ENCODE data around the gene SLC38A10.

The SLC38A10 gene

DNA sequence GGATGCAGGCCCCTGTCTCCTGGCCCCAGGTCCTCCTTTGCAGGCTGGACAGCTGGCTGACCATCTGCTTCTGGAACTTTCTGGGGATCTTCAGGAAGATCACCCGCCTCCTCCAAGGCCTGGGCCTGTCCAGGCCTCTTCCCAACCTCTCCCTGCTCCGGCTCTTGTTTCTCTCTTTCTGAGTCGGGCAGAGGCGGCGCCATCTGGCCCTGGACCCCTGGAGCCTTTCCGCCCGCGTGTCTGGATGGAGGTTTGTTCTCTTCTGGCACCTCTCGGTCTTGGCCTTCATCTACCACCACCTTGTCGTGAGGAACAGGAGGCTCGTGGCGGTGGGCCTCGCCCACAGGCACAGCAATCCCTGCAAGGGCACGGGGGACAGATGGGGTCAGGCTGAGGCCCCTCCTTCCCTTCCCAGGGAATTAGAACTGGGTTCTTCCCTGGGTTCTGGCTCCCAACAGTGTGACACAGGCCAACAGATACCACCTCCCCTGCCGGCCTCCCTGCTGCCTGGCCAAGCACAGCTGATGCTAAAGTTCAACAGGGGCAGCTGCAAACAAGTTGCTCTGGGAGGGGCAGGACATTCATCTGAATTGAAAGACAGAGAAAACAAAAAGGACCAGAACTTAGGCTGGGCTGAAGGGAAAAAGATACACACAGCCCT is 42.7 kb downstream of the SLC38A10 start:
- DNase-seq (ENCODE audit: low read depth), result no peak

DNA sequence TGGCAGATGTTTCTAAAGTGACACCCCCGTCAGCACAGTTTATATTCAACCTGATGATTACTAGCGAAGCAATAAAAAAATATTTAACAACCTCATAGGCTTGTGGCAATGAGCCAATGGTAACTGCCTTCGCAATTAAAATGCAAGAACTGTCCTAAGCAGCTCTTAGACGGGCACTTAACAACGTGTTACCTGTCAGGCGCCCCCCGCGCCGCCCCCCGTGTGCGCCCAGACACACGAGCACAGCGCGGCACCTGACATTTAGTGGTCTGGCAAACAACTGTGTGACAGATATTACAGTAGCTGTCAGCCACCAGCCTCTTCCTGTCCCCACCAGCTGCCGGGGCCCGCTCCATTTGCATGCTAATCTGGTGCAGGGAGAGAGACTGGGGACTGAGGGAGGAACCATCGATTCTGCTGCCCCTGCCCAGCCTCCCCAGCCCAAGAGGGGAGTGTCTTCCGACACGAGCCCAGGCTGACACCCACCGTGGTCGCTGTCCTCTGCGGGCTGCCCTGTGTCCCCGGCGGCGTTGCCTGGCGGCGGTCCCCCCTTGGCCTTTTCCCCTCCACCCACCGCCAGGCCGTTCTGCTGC is 43.3 kb downstream of the SLC38A10 start:
- no peak for DNase-seq (ENCODE audit: low read depth)

DNA sequence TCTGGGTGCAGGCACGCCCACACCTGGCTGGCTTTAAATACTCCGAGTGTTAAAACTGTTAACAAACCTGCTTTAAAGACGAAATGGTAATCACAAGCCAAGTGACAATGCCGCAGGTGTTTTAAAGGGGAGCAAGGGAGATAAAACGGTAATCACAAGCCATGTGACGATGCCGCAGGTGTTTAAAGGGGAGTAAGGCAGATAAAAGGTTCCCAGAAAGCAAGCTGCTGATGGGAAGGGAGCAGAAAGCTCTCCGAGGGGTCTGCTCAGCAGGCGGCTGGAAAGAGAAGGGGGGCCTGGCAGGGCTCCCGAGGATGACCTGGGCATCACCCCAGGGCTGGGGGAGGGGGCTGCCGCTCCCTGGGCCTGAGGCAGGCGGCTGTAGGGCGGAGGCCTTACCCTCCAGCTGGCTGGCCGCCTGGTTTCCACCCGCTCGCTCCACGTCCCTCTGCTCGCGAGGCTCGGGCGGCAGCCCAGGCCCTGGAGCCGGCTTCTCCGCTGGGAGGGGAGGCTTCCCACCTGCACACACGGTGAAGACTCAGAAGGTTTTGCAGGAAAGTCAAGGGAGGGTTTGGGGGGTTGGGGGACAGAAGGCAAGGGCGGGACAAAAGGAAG is 43.9 kb downstream of the SLC38A10 start:
- no peak for DNase-seq (ENCODE audit: low read depth)

DNA sequence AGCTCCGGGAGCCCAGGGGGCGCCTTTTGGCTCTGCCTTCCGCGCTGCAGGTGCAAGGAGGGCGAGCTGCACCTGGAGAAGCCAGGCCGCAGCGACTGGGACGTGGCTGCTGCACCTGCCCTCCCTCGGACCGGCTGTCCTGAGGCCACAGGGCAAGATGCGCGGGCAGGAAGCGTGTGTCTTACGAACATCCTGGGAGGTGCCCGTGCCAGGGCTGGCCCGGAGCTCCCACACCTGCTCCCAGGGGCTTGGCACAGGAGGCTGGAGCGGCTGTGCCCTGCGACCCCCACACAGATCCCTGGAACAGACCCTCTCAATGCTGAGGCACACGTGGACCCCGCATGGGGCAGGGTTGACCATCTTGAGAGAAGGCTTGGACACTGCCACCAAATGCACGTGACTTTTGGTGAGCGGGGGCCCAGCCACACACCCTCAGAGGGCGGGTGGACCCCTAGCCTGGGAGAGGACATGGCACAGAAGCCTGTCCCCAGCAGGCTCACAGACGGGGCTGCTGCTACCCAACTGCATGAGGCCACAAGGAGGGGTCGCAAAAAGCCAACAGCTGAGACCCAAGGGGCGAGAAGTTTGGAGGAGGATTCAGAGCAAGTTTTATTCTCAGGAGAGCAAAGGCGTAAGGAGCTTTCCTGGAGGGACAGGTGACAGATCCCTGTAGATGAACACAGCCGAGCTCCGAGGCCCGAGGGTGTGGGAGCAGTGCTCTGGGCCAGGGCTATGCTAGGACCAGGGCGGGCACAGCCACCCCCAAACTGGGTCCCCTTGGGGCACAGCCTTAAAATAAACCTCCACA is 44.6 kb downstream of the SLC38A10 start:
- DNase-seq (ENCODE audit: low read depth), result no peak

DNA sequence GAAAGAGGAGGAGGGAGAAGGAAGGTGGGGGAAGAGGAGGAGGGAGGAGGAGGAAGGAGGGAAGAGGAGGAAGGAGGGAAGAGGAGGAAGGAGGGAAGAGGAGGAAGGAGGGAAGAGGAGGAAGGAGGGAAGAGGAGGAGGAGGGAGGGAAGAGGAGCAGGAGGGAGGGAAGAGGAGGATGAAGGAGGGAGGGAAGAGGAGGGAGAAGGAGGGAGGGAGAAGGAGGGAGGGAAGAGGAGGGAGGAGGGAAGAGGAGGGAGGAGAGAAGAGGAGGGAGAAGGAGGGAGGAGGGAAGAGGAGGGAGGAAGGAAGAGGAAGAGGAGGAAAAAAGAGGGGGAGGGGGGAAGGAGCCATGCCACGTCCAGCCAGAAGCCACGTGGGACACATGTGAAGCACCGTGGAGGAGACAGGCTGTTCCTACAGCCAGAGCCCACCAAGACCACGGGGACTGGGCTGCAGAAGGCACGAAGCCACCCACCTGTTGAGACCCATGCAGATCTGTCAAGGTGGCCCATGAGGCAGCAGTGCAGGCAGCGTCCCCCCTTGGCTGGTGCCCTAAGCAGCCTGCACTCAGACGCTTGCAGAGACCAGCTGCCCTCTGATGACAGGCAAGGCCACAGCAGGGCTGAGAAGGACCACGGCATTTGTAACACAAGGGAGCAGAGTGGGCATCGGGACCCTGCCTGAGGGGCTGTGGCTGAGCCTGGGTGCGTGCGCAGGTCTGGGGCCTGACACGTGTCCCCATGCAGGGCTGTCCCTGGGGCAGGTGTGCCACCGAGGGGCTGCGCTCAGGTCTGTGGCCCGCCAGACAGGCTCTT is 45.7 kb downstream of the SLC38A10 start:
- no peak for DNase-seq (ENCODE audit: low read depth)

DNA sequence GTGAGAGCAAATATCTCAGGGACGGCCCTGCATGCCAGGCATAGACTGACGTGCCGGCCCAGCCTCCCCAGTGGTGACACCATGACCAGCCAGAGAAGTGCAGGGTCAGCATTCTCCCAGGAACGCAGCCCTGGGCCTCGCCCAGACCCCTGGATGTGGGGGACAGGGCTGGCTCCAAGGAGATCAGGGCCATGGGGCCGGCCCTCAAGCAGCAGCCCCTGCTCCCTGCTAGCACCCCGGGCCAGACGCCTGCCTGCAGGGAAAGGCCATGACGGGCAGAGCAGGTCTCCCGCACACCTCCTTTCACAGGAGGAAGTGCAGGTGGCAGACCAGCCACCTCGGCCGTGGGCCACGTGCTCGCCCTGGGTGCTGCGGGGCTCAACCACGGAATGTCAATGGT is 46.5 kb downstream of the SLC38A10 start:
- DNase-seq (ENCODE audit: low read depth), result no peak

DNA sequence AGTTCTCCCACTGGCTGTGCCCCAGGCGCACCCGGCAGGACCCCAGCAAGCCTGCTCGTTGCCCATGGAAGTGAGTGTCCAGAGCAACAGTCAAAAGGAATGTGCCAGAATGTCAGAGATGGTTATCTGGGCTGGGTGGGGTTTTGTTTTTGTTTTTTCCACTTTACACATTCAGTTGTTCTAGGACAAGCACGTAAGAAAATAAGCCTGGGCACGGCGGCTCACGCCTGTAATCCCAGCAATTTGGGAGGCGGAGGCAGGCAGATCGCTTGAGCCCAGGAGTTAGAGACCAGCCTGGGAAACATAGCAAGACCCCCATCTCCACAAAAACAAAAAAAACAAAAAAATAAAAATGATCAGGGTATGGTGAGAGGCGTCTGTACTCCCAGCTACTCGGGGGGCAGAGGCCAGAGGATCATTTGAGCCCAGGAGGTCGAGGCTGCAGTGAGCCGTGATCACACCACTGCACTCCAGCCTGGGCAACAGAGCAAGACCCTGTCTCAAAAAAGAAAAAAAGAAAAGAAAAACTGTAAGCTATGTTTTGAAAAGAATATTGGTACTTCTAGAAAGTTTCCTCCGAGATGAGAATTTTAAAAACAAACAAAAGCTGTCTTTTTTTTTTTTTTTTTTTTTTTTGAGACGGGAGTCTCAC is 47.6 kb downstream of the SLC38A10 start:
- DNase-seq (ENCODE audit: low read depth), result no peak

DNA sequence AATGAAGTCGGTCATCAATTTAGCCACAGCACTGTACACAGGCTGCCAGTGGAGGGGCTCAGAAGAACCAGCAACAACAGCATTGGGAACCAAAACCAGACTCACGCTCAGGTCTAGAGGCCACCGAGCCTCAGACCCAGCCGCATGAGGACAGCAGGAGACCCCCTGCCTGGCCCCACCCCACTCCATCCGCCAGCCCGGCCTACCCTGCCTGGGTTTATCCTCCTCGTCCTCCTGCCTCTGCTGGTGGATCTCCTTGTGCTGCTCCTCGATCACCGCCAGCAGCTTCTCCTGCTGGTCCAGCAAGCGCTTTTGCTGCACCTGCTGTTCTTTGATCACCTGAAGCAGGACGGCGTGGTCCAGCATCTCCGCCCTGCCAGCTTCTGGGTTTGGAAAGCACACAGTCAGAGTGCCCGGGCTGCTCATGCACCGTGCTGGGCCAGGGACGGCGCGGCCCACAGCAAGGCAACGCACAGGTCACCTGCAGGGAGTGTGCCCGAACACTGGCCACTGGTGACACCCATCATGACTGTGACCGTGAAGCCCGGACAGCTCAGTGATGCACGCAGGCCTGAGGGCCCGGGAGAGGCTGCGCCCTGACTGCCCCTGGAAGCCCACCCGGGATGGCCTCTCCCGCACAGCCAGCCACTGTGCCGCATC is 48.3 kb downstream of the SLC38A10 start:
- no peak for DNase-seq (ENCODE audit: low read depth)

DNA sequence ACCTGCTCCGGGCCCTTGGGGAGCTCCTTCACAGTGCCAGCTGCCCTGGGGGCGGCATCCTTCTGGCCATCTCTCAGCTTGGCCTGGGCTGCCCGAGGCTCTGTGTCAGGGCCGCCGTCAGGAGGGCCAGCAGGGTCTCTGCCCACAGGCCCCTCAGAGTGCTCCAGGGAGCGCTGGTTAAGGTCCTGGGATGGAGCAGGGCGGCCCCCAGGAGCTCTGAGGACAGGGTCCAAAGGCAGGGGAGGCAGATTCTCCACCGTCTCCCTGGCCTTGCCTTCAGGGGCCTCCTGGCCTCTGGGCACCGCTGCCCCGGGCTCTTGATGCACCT is 48.8 kb downstream of the SLC38A10 start:
- DNase-seq (ENCODE audit: low read depth), result no peak

DNA sequence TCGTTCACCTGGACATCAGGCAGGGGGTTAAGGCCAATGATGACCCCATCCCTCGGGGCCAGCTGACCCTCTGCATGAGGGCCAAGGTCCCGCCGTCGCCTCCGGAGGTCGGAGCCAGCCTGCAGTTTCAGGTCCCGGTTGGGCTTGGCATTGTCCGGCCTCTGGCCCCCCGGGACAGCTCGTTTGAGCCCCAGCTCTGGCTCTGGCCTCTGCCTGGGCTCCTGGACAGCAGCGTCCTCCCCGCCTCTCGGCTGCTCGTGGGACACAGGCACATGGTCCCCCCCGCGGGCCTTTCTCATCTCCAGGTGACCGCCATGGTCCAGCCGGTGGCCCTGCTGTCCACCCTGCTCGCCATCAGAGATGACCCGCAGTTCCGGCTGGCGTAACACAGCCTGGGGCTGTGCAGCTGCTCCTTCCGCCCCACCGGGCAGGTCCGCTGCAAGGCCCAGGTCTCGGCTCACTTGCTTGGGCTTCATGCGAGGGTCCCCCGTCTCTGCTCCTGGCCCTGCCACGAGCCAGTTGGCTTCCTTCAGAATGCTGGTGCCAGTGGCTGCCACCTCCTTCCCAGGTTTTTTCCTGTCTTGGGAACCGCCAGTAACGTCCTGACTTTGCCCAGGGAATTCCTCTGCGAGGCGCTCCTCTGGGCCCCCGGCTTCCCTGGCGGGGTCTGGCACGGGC is 49.3 kb downstream of the SLC38A10 start:
- no peak for DNase-seq (ENCODE audit: low read depth)

DNA sequence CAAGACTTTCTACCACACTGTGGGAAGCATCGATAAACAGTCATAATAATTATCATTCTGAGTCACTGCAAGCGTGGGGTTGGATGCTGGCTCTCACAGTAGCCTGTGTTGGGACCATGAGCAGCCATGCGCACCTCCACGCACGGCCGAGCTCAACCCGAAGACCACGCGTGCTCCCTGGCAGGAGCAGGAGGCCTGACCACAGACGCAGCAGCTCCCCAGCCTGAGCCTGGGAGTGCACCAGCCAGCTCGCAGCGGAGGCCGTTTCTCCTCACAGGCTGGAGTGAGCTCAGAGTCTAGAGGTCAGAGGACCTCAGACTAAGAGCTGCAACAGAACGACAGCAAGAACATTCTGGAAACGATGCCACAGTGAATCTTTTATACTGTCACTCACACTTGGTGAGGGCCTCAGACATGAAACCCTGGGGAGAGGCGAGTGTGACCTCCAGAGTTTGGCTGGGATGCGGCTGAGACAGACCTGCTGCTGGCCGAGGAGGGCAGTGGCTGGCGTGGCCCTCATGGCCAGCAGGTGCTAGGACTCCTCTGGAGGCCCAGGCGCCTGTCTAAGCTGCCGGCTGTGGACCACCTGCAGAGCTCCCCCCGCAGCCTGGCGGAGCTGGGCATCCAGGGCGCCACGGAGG is 50.0 kb downstream of the SLC38A10 start:
- DNase-seq (ENCODE audit: low read depth), result no peak

DNA sequence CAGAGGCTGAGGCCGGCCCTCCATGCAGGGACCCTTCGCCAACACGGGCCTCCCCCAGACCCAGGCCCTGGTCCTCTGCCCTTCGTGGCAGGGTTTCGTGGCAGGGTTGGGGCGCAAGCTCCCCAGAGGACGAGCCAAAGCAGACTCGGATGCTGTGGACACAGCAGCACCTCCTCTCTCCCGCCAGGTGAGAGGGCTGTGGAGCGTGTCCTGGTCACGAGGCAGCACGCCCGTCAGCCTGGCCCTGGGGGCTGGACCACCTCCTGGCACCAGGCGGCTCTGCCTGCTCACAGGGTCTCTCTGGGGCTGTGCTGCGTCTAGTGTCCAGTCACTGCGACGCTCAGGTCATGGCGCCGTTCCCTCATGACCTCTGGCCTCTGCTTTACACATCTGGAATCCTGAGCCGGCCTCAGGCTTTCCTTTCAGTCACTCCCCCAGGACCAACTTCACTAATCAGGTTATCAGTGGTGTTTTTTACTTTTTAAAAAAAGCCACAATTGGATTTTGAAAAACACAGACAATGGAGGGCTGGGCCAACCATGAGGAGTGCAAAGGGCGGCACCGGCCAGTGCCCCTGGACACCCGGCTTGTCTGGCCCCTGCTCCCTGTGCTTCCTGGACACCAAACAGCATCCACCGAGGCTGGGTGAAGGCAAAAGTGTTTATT is 50.6 kb downstream of the SLC38A10 start:
- no peak for DNase-seq (ENCODE audit: low read depth)

DNA sequence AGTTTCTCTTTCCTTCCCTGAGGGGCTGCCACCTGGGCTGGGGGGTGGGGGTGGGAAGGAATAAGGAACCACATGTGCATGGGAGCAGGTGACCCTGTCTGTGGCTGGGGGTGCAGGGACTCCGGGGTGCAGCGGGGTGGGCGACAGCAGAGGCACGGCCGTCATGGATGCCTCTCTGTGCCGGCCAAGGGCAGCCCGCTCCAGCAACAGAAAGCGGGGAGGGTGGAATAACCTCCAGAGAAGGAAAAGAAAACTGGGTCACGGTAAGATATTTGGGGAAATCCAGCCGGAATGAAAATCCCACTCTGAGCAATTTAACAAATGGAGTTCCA is 51.8 kb downstream of the SLC38A10 start:
- DNase-seq (ENCODE audit: low read depth), result no peak

DNA sequence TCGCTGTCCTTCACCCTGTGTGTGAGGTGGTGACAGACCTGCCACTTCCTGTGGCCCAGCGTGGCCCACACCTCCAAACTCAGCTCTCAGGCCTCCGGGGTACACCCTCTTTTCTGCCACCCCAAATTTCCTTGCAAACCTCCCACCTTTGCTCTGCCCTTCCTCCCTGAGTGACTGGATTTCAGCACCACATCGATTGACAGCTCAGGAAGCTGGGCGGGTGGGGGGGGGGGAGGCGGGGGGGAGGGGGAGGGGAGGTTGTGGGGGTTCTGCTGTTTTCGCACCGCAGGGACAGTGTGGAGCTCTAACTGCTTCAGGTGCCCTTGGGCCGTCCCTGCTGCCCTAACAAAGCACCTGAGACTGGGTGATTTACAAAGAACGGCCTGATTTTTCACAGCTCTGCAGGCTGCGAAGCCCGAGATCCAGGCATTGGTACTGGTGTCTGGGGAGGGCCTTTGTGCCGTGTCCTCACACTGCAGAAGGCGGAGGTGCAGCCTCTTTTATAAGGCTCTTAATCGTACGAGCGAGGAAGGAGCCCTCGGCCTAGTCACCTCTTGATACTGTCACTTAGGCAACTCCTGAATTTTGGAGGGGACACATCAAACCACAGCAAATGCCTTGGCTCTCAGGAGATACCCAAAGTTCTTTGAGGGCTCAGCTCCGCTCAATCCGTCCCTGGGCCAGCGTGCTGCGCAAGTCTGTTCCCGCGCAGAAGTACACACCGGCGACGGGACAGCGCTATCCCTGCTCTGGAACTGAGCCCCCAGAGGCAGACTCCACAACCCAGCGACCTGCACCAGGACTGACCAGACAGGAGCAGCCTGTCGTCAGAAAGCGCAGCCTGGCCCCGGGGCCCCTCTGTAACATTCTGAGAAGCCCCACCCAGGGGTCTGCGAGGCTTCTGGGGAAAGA is 52.4 kb downstream of the SLC38A10 start:
- no peak for DNase-seq (ENCODE audit: low read depth)

DNA sequence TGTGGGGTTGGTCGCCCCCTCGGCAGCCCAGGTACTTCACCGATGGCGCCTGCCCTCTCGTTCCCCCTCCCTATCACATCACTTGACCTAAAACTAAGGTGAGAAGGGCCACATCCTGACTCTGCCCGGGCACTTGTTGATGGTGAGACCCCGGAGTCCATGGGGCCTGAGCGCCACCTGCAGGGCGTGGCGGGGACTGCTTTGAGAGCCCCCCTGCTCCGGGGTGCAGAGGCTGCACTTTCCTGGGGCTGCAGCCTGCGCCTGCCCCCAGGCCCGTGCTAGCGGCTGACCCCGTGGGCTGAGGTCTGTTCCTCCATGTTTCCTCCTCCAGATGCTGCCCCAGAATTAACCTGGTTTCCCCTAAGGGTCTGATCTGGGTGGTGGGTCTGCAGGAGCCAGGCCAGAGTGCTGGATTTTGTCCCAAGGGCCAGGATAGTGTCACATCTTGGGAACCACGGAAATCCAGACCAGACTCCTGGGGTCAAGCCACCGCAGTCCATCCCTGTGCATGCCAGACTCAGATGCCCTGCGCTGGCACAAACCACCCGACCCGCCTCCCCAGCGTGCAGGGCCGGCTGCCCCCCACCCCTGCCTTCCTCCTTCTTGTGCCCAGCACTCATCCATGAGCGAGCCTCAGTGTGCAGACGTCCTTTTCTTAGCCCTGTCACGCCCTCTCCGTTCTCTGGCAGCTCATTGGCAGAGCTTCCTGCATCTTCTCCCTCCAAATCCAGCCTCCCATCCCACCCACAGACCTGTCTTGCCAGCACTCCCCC is 53.3 kb downstream of the SLC38A10 start:
- DNase-seq (ENCODE audit: low read depth), result no peak

DNA sequence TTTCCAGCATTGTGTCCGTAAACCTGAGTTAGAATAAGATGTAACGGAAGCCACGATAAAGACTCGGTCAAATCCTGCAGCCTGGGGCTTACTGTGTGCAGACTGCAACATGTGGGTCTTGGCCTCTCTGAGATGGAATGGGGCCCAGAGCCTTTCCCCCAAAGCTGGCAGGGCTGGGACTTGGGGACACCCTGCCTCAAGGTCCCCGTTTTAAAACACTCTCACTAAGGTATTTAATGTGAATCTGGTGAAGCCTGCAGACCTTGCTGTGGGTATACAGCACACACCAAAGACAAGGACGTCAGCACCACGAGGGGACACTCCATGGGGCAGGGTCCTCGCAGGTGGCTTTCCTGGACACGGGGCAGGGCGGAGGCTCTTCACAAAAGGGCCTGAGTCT is 53.9 kb downstream of the SLC38A10 start:
- no peak for DNase-seq (ENCODE audit: low read depth)

DNA sequence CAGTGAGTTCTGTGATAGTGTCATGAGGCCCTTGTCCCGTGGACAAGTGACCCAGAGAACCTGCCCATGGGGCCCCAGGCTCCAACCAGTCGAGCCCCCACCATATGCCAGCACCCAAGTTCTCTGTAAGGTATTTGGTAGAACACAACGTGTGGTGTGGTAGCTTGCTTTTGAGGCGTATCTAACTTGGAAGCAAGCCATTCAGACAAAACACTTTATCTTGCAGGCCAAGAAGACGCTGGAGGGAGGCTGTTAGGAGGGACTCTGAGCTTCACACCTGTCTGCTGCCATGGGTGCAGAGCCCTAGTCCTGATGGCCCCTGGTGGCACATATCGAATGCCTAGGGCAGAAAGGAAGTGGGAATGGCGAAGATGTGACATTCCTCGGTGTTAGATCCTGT is 54.3 kb downstream of the SLC38A10 start:
- no peak for DNase-seq (ENCODE audit: low read depth)

All from T-helper 22 cell (primary cell).